Measurements from ENCODE around the gene FARP2. TPM values are rescaled to one million over a fixed set of nuclear protein-coding genes. Genes with fewer than 3 reads are reported as not detected.

The FARP2 gene
- total and polyA plus RNA-seq, 2 of the 13 experiments (the other 11 are each of a cell fraction or from before 2014, with no cell fraction given): 28.0 to 45.4 TPM

- CTCF ChIA-PET (ENCODE audit: low intra/inter-chr PET ratio, low total read pairs): no interaction called here
- H3K4me2 ChIP-seq (ENCODE audit: low read depth, low read length): no peak overlapping the region
- H3K79me2 ChIP-seq (ENCODE audit: insufficient read depth, low read length): no peaks in the 10 kb centered on the region
- H3K36me3 ChIP-seq (replicated peaks in 1 of 2; ENCODE audit: control insufficient read depth in 1 of 2, insufficient read depth in 2 of 2, low read length in 2 of 2): peaks cover 1 to 2% of the 10 kb centered on the region in 2 experiments; a peak in 1 of 5 replicates
- BruUV-seq (replicated peaks): no TSS peak
- DNase-seq (ENCODE audit: low spot score): no peak
- no peaks in the 10 kb centered on the region for H3K9me3 ChIP-seq (ENCODE audit: low read length)
- no peak for FAIRE-seq
- no peak for ATAC-seq
- WGBS (ENCODE audit: low lambda C conversion rate): 92% methylated on average over 1 of the region's 1 CpG
- no peak overlapping the region for H3K9ac ChIP-seq (ENCODE audit: insufficient read depth, low read depth, low read length)
- H2AFZ ChIP-seq (ENCODE audit: low read length): no peak overlapping the region
- in situ Hi-C loops (cut with HindIII; ENCODE audit: extremely low pct_ligation_motif_present, low pct_unique_long_range_greater_than_20kb) (no loop called here), intact Hi-C loops (cut with micrococcal nuclease; ENCODE audit: unreplicated experiment) (no loop called here)
- POLR2A ChIA-PET: no interaction called here
- H3K27ac ChIP-seq (ENCODE audit: extremely low read length, insufficient read depth, low read length): no peak overlapping the region
- H3K4me3 ChIP-seq (replicated peaks in 1 of 3; ENCODE audit: insufficient read depth in 1 of 3, low read depth in 2 of 3, low read length in 3 of 3): no peak overlapping the region
- H4K20me1 ChIP-seq (ENCODE audit: insufficient read depth, low read length): no peaks in the 10 kb centered on the region
- no peaks in the 10 kb centered on the region for H3K27me3 ChIP-seq (ENCODE audit: control insufficient read depth in 1 of 2, insufficient read depth in 2 of 2, low read length in 2 of 2)
- peaks cover 29% of the 10 kb centered on the region for H3K4me1 ChIP-seq (ENCODE audit: insufficient read depth, low read length)
- TF ChIP-seq NR0B2 (CRISPR knock-in tag; IDR thresholded peaks at IDR 0.05) (no peak), LBX2 (CRISPR knock-in tag; IDR thresholded peaks at IDR 0.05; ENCODE audit: borderline replicate concordance) (no peak), KLF9 (CRISPR knock-in tag; IDR thresholded peaks at IDR 0.05; ENCODE audit: low read depth) (no peak), ETV5 (CRISPR knock-in tag; IDR thresholded peaks at IDR 0.05; ENCODE audit: borderline replicate concordance) (no peak), ZNF224 (CRISPR knock-in tag; IDR thresholded peaks at IDR 0.05) (no peak), ZBTB3 (CRISPR knock-in tag; IDR thresholded peaks at IDR 0.05; ENCODE audit: borderline replicate concordance, low read depth) (no peak), ZC3H4 (CRISPR knock-in tag; IDR thresholded peaks at IDR 0.05; ENCODE audit: borderline replicate concordance) (no peak), HMGXB4 (CRISPR knock-in tag; IDR thresholded peaks at IDR 0.05; ENCODE audit: borderline replicate concordance in 1 of 2, low read depth in 1 of 2) (no peak), CSRNP1 (CRISPR knock-in tag; IDR thresholded peaks at IDR 0.05) (no peak), SSRP1 (CRISPR knock-in tag; IDR thresholded peaks at IDR 0.05) (no peak), DNMT1 (CRISPR knock-in tag; IDR thresholded peaks at IDR 0.05) (no peak), NCOA2 (CRISPR knock-in tag; IDR thresholded peaks at IDR 0.05) (no peak), ZNF572 (CRISPR knock-in tag; IDR thresholded peaks at IDR 0.05) (no peak), TGIF2 (CRISPR knock-in tag; IDR thresholded peaks at IDR 0.05) (no peak), ZNF703 (CRISPR knock-in tag; IDR thresholded peaks at IDR 0.05; ENCODE audit: borderline replicate concordance) (no peak), ARID4A (CRISPR knock-in tag; IDR thresholded peaks at IDR 0.05; ENCODE audit: borderline replicate concordance) (no peak)
Observed at GRCh38 chr2:241481687-241482086, 125.6 kb downstream of the FARP2 start.

All from HepG2 (cell line).